HCT116 (cell line): Measurements from ENCODE around the gene ZNF76.

Experiments used
- ATF3 ChIP-seq: IDR thresholded peaks from 2 replicates; pipeline ENCODE4 v1.6.1; 2012
- CEBPB ChIP-seq: IDR thresholded peaks from 2 replicates; pipeline ENCODE4 v1.6.1; 2012; ENCODE audit warnings: low read depth
- CTCF ChIP-seq, 3 experiments: fragments of 200-600 bp in 1 of 3; sonication (generic) in 1 of 3; IDR thresholded peaks in 2 of 3; conservative IDR thresholded peaks in 1 of 3; 2 replicates each; pipeline ENCODE4 v1.5.1; 2012 to 2017; ENCODE audit warnings: low read depth in 2 of 3, low read length in 2 of 3, antibody characterized with exemption in 1 of 3, borderline replicate concordance in 1 of 3, control low read depth in 1 of 3, mild to moderate bottlenecking in 1 of 3, mixed read lengths in 1 of 3, mixed run types in 1 of 3, moderate library complexity in 1 of 3; ENCODE audit not compliant: insufficient read depth in 1 of 3
- EZH2 ChIP-seq: fragments of 200-600 bp; sonication (generic); IDR thresholded peaks from 2 replicates; pipeline ENCODE4 v1.6.1; 2017; ENCODE audit warnings: antibody characterized with exemption, mixed run types
- EZH2phosphoT487 ChIP-seq: fragments of 200-600 bp; IDR thresholded peaks from 2 replicates; pipeline ENCODE4 v1.6.1; 2018; ENCODE audit warnings: antibody characterized with exemption, borderline replicate concordance
- JUND ChIP-seq: IDR thresholded peaks from 2 replicates; pipeline ENCODE4 v1.6.1; 2012
- POLR2A ChIP-seq: IDR thresholded peaks from 2 replicates; pipeline ENCODE4 v1.7.0; 2011; ENCODE audit warnings: borderline replicate concordance; ENCODE audit not compliant: insufficient read depth, insufficient read length; ENCODE audit errors: extremely low read depth
- POLR2AphosphoS5 ChIP-seq: IDR thresholded peaks from 2 replicates; pipeline ENCODE4 v1.6.1; 2011; ENCODE audit warnings: mild to moderate bottlenecking, low read depth, low read length, moderate library complexity
- RAD21 ChIP-seq: IDR thresholded peaks from 2 replicates; pipeline ENCODE4 v1.6.1; 2012; ENCODE audit warnings: low read depth, mild to moderate bottlenecking
- SRF ChIP-seq: IDR thresholded peaks from 2 replicates; pipeline ENCODE4 v1.6.1; 2012; ENCODE audit warnings: low read depth
- ZFX ChIP-seq: fragments of 450-650 bp; IDR thresholded peaks from 2 replicates; pipeline ENCODE4 v1.6.1; 2017
- TF ChIP-seq, protein P1 (sequence below): IDR thresholded peaks from 2 replicates; pipeline ENCODE4 v1.6.1; 2012
- TF ChIP-seq, protein P2 (sequence below): IDR thresholded peaks from 2 replicates; pipeline ENCODE4 v1.6.1; 2012; ENCODE audit warnings: low read depth

GRCh38 chr6:35312076-35312800, 52.7 kb downstream of the ZNF76 start:
- TF ChIP-seq EZH2 (no peak), EZH2phosphoT487 (no peak), SRF (no peak), CTCF (IDR thresholded peaks at IDR 0.05 in 2 of 3, conservative IDR thresholded peaks at IDR 0.05 in 1 of 3; ENCODE audit: borderline replicate concordance in 1 of 3, insufficient read depth in 1 of 3, low read depth in 2 of 3, low read length in 2 of 3) (no peak), RAD21 (no peak), ATF3 (no peak), ZFX (no peak), POLR2A (no peak), JUND (no peak), POLR2AphosphoS5 (no peak), CEBPB (no peak)
- TF ChIP-seq, protein P1, sequence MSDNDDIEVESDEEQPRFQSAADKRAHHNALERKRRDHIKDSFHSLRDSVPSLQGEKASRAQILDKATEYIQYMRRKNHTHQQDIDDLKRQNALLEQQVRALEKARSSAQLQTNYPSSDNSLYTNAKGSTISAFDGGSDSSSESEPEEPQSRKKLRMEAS, result no peak
- TF ChIP-seq, protein P2, sequence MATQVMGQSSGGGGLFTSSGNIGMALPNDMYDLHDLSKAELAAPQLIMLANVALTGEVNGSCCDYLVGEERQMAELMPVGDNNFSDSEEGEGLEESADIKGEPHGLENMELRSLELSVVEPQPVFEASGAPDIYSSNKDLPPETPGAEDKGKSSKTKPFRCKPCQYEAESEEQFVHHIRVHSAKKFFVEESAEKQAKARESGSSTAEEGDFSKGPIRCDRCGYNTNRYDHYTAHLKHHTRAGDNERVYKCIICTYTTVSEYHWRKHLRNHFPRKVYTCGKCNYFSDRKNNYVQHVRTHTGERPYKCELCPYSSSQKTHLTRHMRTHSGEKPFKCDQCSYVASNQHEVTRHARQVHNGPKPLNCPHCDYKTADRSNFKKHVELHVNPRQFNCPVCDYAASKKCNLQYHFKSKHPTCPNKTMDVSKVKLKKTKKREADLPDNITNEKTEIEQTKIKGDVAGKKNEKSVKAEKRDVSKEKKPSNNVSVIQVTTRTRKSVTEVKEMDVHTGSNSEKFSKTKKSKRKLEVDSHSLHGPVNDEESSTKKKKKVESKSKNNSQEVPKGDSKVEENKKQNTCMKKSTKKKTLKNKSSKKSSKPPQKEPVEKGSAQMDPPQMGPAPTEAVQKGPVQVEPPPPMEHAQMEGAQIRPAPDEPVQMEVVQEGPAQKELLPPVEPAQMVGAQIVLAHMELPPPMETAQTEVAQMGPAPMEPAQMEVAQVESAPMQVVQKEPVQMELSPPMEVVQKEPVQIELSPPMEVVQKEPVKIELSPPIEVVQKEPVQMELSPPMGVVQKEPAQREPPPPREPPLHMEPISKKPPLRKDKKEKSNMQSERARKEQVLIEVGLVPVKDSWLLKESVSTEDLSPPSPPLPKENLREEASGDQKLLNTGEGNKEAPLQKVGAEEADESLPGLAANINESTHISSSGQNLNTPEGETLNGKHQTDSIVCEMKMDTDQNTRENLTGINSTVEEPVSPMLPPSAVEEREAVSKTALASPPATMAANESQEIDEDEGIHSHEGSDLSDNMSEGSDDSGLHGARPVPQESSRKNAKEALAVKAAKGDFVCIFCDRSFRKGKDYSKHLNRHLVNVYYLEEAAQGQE, result no peak
